Measurements from ENCODE around the gene CCND1.

GRCh38 chr11:69664103-69664775 lies 23.3 kb downstream of the CCND1 start:
- TF ChIP-seq, protein P1, sequence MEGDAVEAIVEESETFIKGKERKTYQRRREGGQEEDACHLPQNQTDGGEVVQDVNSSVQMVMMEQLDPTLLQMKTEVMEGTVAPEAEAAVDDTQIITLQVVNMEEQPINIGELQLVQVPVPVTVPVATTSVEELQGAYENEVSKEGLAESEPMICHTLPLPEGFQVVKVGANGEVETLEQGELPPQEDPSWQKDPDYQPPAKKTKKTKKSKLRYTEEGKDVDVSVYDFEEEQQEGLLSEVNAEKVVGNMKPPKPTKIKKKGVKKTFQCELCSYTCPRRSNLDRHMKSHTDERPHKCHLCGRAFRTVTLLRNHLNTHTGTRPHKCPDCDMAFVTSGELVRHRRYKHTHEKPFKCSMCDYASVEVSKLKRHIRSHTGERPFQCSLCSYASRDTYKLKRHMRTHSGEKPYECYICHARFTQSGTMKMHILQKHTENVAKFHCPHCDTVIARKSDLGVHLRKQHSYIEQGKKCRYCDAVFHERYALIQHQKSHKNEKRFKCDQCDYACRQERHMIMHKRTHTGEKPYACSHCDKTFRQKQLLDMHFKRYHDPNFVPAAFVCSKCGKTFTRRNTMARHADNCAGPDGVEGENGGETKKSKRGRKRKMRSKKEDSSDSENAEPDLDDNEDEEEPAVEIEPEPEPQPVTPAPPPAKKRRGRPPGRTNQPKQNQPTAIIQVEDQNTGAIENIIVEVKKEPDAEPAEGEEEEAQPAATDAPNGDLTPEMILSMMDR (IDR thresholded peaks at IDR 0.05), result no peak
- TF ChIP-seq POLR2A (IDR thresholded peaks at IDR 0.05; ENCODE audit: low read depth) (no peak), EP300 (IDR thresholded peaks at IDR 0.05) (no peak), POLR2AphosphoS5 (IDR thresholded peaks at IDR 0.05) (no peak)
